ENCODE results near the gene KIAA1958.

KIAA1958 gene

DNA sequence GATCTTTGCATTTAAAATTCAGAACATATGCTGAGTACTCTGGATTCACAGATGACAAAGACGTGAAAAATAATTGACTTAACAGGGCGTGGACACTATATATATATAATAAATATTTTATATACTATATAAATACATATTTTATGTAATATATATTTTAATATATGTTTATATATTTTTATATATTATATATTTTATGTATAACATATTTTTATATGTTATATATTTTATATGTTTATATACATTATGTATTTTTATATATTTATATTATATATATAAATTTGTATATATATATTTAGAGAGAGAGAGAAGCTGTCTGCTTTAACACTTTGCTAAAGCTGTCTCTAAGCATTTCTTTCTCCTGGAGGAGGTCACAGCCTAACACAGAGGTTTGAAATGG lies 118.2 kb downstream of the KIAA1958 start:
- Histone ChIP-seq H3K27me3 (ENCODE audit: insufficient read depth, poor library complexity, severe bottlenecking) (no peaks in the 10 kb centered on the region), H3K4me3 (replicated peaks; ENCODE audit: insufficient read depth, low read length) (no peak overlapping the region), H3K27ac (replicated peaks) (no peak overlapping the region)
- TF ChIP-seq GABPA (IDR thresholded peaks at IDR 0.05; ENCODE audit: low read depth) (no peak), SPI1 (IDR thresholded peaks at IDR 0.05; ENCODE audit: borderline replicate concordance, low read depth) (no peak), REST (IDR thresholded peaks at IDR 0.05; ENCODE audit: insufficient replicate concordance, low read depth) (no peak), POLR2AphosphoS5 (IDR thresholded peaks at IDR 0.05; ENCODE audit: low read depth) (no peak)
- TF ChIP-seq, protein P1, sequence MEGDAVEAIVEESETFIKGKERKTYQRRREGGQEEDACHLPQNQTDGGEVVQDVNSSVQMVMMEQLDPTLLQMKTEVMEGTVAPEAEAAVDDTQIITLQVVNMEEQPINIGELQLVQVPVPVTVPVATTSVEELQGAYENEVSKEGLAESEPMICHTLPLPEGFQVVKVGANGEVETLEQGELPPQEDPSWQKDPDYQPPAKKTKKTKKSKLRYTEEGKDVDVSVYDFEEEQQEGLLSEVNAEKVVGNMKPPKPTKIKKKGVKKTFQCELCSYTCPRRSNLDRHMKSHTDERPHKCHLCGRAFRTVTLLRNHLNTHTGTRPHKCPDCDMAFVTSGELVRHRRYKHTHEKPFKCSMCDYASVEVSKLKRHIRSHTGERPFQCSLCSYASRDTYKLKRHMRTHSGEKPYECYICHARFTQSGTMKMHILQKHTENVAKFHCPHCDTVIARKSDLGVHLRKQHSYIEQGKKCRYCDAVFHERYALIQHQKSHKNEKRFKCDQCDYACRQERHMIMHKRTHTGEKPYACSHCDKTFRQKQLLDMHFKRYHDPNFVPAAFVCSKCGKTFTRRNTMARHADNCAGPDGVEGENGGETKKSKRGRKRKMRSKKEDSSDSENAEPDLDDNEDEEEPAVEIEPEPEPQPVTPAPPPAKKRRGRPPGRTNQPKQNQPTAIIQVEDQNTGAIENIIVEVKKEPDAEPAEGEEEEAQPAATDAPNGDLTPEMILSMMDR (IDR thresholded peaks at IDR 0.05; ENCODE audit: insufficient read depth, low read length) = no peak
- DNase-seq (ENCODE audit: low read depth in 1 of 2, low spot score in 1 of 2) = no peak

GRCh38 chr9:112605518-112605917 lies 118.9 kb downstream of the KIAA1958 start:
- TF ChIP-seq REST (IDR thresholded peaks at IDR 0.05; ENCODE audit: insufficient replicate concordance, low read depth) (no peak), POLR2AphosphoS5 (IDR thresholded peaks at IDR 0.05; ENCODE audit: low read depth) (no peak), GABPA (IDR thresholded peaks at IDR 0.05; ENCODE audit: low read depth) (no peak), SPI1 (IDR thresholded peaks at IDR 0.05; ENCODE audit: borderline replicate concordance, low read depth) (no peak)
- TF ChIP-seq, protein P1 (IDR thresholded peaks at IDR 0.05; ENCODE audit: insufficient read depth, low read length) = no peak
- H3K27ac ChIP-seq (replicated peaks) = no peak overlapping the region
- no peak overlapping the region for H3K4me3 ChIP-seq (replicated peaks; ENCODE audit: insufficient read depth, low read length)
- DNase-seq (ENCODE audit: low read depth in 1 of 2, low spot score in 1 of 2) = no peak
- H3K27me3 ChIP-seq (ENCODE audit: insufficient read depth, poor library complexity, severe bottlenecking) = no peaks in the 10 kb centered on the region

- H3K27ac ChIP-seq (replicated peaks) = no peak overlapping the region
- TF ChIP-seq GABPA (IDR thresholded peaks at IDR 0.05; ENCODE audit: low read depth) (no peak), POLR2AphosphoS5 (IDR thresholded peaks at IDR 0.05; ENCODE audit: low read depth) (no peak), SPI1 (IDR thresholded peaks at IDR 0.05; ENCODE audit: borderline replicate concordance, low read depth) (no peak), REST (IDR thresholded peaks at IDR 0.05; ENCODE audit: insufficient replicate concordance, low read depth) (no peak)
- TF ChIP-seq, protein P1 (IDR thresholded peaks at IDR 0.05; ENCODE audit: insufficient read depth, low read length) = no peak
- no peaks in the 10 kb centered on the region for H3K27me3 ChIP-seq (ENCODE audit: insufficient read depth, poor library complexity, severe bottlenecking)
- H3K4me3 ChIP-seq (replicated peaks; ENCODE audit: insufficient read depth, low read length) = no peak overlapping the region
- DNase-seq (ENCODE audit: low read depth in 1 of 2, low spot score in 1 of 2) = no peak
These were observed 119.5 kb downstream of the KIAA1958 start for GRCh38 chr9:112605963-112606699.

Measured in HL-60 (cell line).